ENCODE results near the gene VPS4B.

The VPS4B gene

GRCh38 chr18:63344918-63345317 is 77.4 kb downstream of the VPS4B start:
- H3K9ac ChIP-seq (ENCODE audit: low read depth, low read length) = no peak overlapping the region
- H3K4me3 ChIP-seq (ENCODE audit: low read length) = no peak overlapping the region
- no peaks in the 10 kb centered on the region for H3K9me3 ChIP-seq (replicated peaks; ENCODE audit: low read length)
- H3K27me3 ChIP-seq (ENCODE audit: control insufficient read depth, insufficient read depth, low read length) = no peaks in the 10 kb centered on the region
- peaks cover 61% of the 10 kb centered on the region for H3K36me3 ChIP-seq (ENCODE audit: insufficient read depth, low read length)
- H3K4me1 ChIP-seq (ENCODE audit: control insufficient read depth, insufficient read depth, low read length) = peaks cover 10% of the 10 kb centered on the region
- H3K4me2 ChIP-seq (ENCODE audit: low read length) = no peak overlapping the region

- Histone ChIP-seq H3K9me3 (replicated peaks; ENCODE audit: low read length) (no peaks in the 10 kb centered on the region), H3K4me3 (ENCODE audit: low read length) (no peak overlapping the region), H3K9ac (ENCODE audit: low read depth, low read length) (no peak overlapping the region), H3K27me3 (ENCODE audit: control insufficient read depth, insufficient read depth, low read length) (no peaks in the 10 kb centered on the region), H3K4me1 (ENCODE audit: control insufficient read depth, insufficient read depth, low read length) (peaks cover 10% of the 10 kb centered on the region), H3K36me3 (ENCODE audit: insufficient read depth, low read length) (peaks cover 58% of the 10 kb centered on the region), H3K4me2 (ENCODE audit: low read length) (no peak overlapping the region)
These were observed 78.0 kb downstream of the VPS4B start for GRCh38 chr18:63344263-63344662.

GRCh38 chr18:63342206-63342605 is 80.1 kb downstream of the VPS4B start:
- Histone ChIP-seq H3K4me1 (ENCODE audit: control insufficient read depth, insufficient read depth, low read length) (peaks cover 13% of the 10 kb centered on the region), H3K9ac (ENCODE audit: low read depth, low read length) (no peak overlapping the region), H3K27me3 (ENCODE audit: control insufficient read depth, insufficient read depth, low read length) (no peaks in the 10 kb centered on the region), H3K4me2 (ENCODE audit: low read length) (no peak overlapping the region), H3K4me3 (ENCODE audit: low read length) (no peak overlapping the region), H3K9me3 (replicated peaks; ENCODE audit: low read length) (no peaks in the 10 kb centered on the region), H3K36me3 (ENCODE audit: insufficient read depth, low read length) (peaks cover 61% of the 10 kb centered on the region)

- no peak overlapping the region for H3K4me2 ChIP-seq (ENCODE audit: low read length)
- H3K9ac ChIP-seq (ENCODE audit: low read depth, low read length) = no peak overlapping the region
- H3K4me1 ChIP-seq (ENCODE audit: control insufficient read depth, insufficient read depth, low read length) = peaks cover 19% of the 10 kb centered on the region
- no peaks in the 10 kb centered on the region for H3K9me3 ChIP-seq (replicated peaks; ENCODE audit: low read length)
- H3K4me3 ChIP-seq (ENCODE audit: low read length) = no peak overlapping the region
- no peaks in the 10 kb centered on the region for H3K27me3 ChIP-seq (ENCODE audit: control insufficient read depth, insufficient read depth, low read length)
- H3K36me3 ChIP-seq (ENCODE audit: insufficient read depth, low read length) = peaks cover 65% of the 10 kb centered on the region
These were observed 82.3 kb downstream of the VPS4B start for GRCh38 chr18:63339920-63340484.
